Lower leg skin (tissue), 4 donors: ENCODE data around the gene UBE2J1. TPM values are rescaled to one million over a fixed set of nuclear protein-coding genes. Genes with fewer than 3 reads are reported as not detected.

Source experiments
- DNase-seq, 2 donors: peaks; one replicate each; pipeline ENCODE4 v3.0.0-alpha.2; 2019; ENCODE audit warnings: low spot score in 2 of 2
- H3K4me3 ChIP-seq: fragments of 200-600 bp; sonication (generic); 2 replicates; pipeline ENCODE4 v1.5.1; 2017; ENCODE audit warnings: mild to moderate bottlenecking, low read depth; ENCODE audit not compliant: poor library complexity, severe bottlenecking
- CTCF ChIP-seq, 3 donors: fragments of 450-650 bp; IDR thresholded peaks; one replicate each; pipeline ENCODE4 v1.5.1; 2016; ENCODE audit warnings: antibody characterized with exemption in 3 of 3, mild to moderate bottlenecking in 3 of 3, moderate library complexity in 2 of 3
- POLR2A ChIP-seq, 2 donors: fragments of 450-650 bp; IDR thresholded peaks; one replicate each; pipeline ENCODE4 v1.6.1; 2016 to 2017; ENCODE audit warnings: antibody characterized with exemption in 2 of 2, mild to moderate bottlenecking in 1 of 2, moderate library complexity in 1 of 2
- WGBS, 2 donors: methylation state at CpG; one replicate each; pipeline ENCODE4 v1.1.5; 2018; 5-methylcytosine and 5-hydroxymethylcytosine counted together
- intact Hi-C: fragments of 100-400 bp; cut with DNase I; formaldehyde crosslinking; loops from one replicate; pipeline ENCODE4 v1.15.0; 2023; ENCODE audit warnings: low total_unique reads
- total RNA-seq, 4 donors: library from RNA; depleted of rRNA; stranded (reverse); fragments of >200 nt; gene quantifications; one replicate each; pipeline ENCODE4 v1.1.0, GENCODE V29; 2016

The UBE2J1 gene
- total RNA-seq, 4 donors from 2014 or later, result 15.9 to 26.7 (median 22.6) TPM

- DNase-seq, result peak; percentile 47 to 91
- TF ChIP-seq POLR2A (IDR thresholded peaks at IDR 0.05) (no peak), CTCF (IDR thresholded peaks at IDR 0.05) (no peak)
- intact Hi-C loops, result no loop called here
- no peak overlapping the region for H3K4me3 ChIP-seq
- WGBS, 2 donors, result 34 to 39% methylated on average over 7 to 8 of the region's 8 CpGs
Observed at GRCh38 chr6:89371849-89372505, 19.5 kb upstream of the UBE2J1 start.

- intact Hi-C loops, result no loop called here
- TF ChIP-seq CTCF (IDR thresholded peaks at IDR 0.05) (no peak), POLR2A (IDR thresholded peaks at IDR 0.05) (no peak)
- H3K4me3 ChIP-seq, result no peak overlapping the region
- 3 to 10% methylated on average over 7 of the region's 7 CpGs for WGBS, 2 donors
- peak in 1 of 2 donors; percentile 89 for DNase-seq
Observed at GRCh38 chr6:89368999-89369398, 16.5 kb upstream of the UBE2J1 start.

GRCh38 chr6:89368107-89368506 lies 15.6 kb upstream of the UBE2J1 start:
- WGBS, 2 donors, result 52 to 53% methylated on average over 6 of the region's 6 CpGs
- DNase-seq, result peak in 1 of 2 donors; percentile 55
- intact Hi-C loops, result no loop called here
- TF ChIP-seq CTCF (IDR thresholded peaks at IDR 0.05) (no peak), POLR2A (IDR thresholded peaks at IDR 0.05) (no peak)
- H3K4me3 ChIP-seq, result no peak overlapping the region

- no peak for DNase-seq
- intact Hi-C loops, result no loop called here
- TF ChIP-seq POLR2A (IDR thresholded peaks at IDR 0.05), result no peak
- no peak for TF ChIP-seq CTCF (IDR thresholded peaks at IDR 0.05)
- H3K4me3 ChIP-seq, result no peak overlapping the region
Observed at GRCh38 chr6:89364586-89364985, 12.1 kb upstream of the UBE2J1 start.

- WGBS, 2 donors, result 65 to 91% methylated on average over 2 of the region's 2 CpGs
- TF ChIP-seq POLR2A (IDR thresholded peaks at IDR 0.05) (no peak), CTCF (IDR thresholded peaks at IDR 0.05) (no peak)
- intact Hi-C loops, result no loop called here
- H3K4me3 ChIP-seq, result no peak overlapping the region
- DNase-seq, result no peak
Observed at GRCh38 chr6:89361171-89361570, 8.6 kb upstream of the UBE2J1 start.
